Neural progenitor cell (in vitro differentiated cells): ENCODE results near the gene ATP1A3. TPM values are rescaled to one million over a fixed set of nuclear protein-coding genes. Genes with fewer than 3 reads are reported as not detected.
A peak's percentile ranks its signal among the peaks of the same experiment; 100 is the strongest.
"Not testable (repeated sequence)": the region's sequence is repeated elsewhere in the genome, so short reads cannot be mapped to it uniquely, and the experiment has no call there.

Source experiments
- DNase-seq: peaks from one replicate; pipeline ENCODE4 v3.0.0-alpha.2; 2016; ENCODE audit warnings: low spot score
- H2AFZ ChIP-seq: fragments of 200-600 bp; sonication (generic); replicated peaks from 2 replicates; pipeline ENCODE4 v1.6.1; 2016; ENCODE audit warnings: antibody characterized with exemption
- H3F3A ChIP-seq: fragments of 200-600 bp; sonication (generic); 2 replicates; pipeline ENCODE4 v1.6.1; 2016; ENCODE audit warnings: antibody characterized with exemption, low read depth
- H3K27ac ChIP-seq: fragments of 200-600 bp; sonication (generic); 2 replicates; pipeline ENCODE4 v1.5.1; 2016; ENCODE audit warnings: mild to moderate bottlenecking
- H3K27me3 ChIP-seq: fragments of 200-600 bp; sonication (generic); 2 replicates; pipeline ENCODE4 v1.6.1; 2016; ENCODE audit warnings: mild to moderate bottlenecking, moderate library complexity
- H3K36me3 ChIP-seq: fragments of 200-600 bp; sonication (generic); 2 replicates; pipeline ENCODE4 v1.5.1; 2016
- H3K4me1 ChIP-seq: fragments of 200-600 bp; sonication (generic); 2 replicates; pipeline ENCODE4 v1.6.1; 2016; ENCODE audit warnings: mixed run types
- H3K4me2 ChIP-seq: fragments of 200-600 bp; sonication (generic); 2 replicates; pipeline ENCODE4 v1.6.1; 2016
- H3K4me3 ChIP-seq: fragments of 200-600 bp; sonication (generic); 2 replicates; pipeline ENCODE4 v1.5.1; 2016
- H3K79me2 ChIP-seq: fragments of 200-600 bp; sonication (generic); 2 replicates; pipeline ENCODE4 v1.6.1; 2016; ENCODE audit warnings: low read depth
- H3K9ac ChIP-seq: fragments of 200-600 bp; sonication (generic); 2 replicates; pipeline ENCODE4 v1.6.1; 2016
- H3K9me3 ChIP-seq: fragments of 200-600 bp; sonication (generic); 2 replicates; pipeline ENCODE4 v1.5.1; 2016; ENCODE audit warnings: low read depth
- H4K20me1 ChIP-seq: fragments of 200-600 bp; sonication (generic); 2 replicates; pipeline ENCODE4 v1.6.1; 2016; ENCODE audit warnings: low read depth
- H3K27ac Mint-ChIP-seq: 3 replicates; pipeline ENCODE4 v1.8.0; 2021; ENCODE audit warnings: mixed read lengths
- H3K27me3 Mint-ChIP-seq: 2 replicates; pipeline ENCODE4 v1.8.0; 2022; ENCODE audit warnings: low read depth, mild to moderate bottlenecking, inconsistent platforms, moderate library complexity, mixed read lengths; ENCODE audit not compliant: insufficient read depth
- H3K36me3 Mint-ChIP-seq: 3 replicates; pipeline ENCODE4 v1.8.0; 2021; ENCODE audit warnings: mixed read lengths
- H3K4me1 Mint-ChIP-seq: 3 replicates; pipeline ENCODE4 v1.8.0; 2021; ENCODE audit warnings: mixed read lengths
- H3K4me3 Mint-ChIP-seq: 3 replicates; pipeline ENCODE4 v1.8.0; 2021; ENCODE audit warnings: mild to moderate bottlenecking, moderate library complexity, mixed read lengths
- H3K9me3 Mint-ChIP-seq: 3 replicates; pipeline ENCODE4 v1.8.0; 2020; ENCODE audit warnings: mixed read lengths
- EZH2 ChIP-seq: fragments of 200-600 bp; sonication (generic); IDR thresholded peaks from 2 replicates; pipeline ENCODE4 v1.6.1; 2017; ENCODE audit warnings: antibody characterized with exemption, mild to moderate bottlenecking, moderate library complexity
- EZH2phosphoT487 ChIP-seq: fragments of 200-600 bp; sonication (generic); IDR thresholded peaks from 2 replicates; pipeline ENCODE4 v1.6.1; 2017; ENCODE audit warnings: antibody characterized with exemption
- total RNA-seq: library from RNA; depleted of rRNA; stranded (reverse); fragments of >200 nt; gene quantifications from 2 replicates; pipeline ENCODE4 v1.2.3, GENCODE V29; 2015; ENCODE audit warnings: low replicate concordance
- TF ChIP-seq, protein P1 (sequence below): fragments of 200-600 bp; sonication (generic); IDR thresholded peaks from 2 replicates; pipeline ENCODE4 v1.5.1; 2017; ENCODE audit warnings: antibody characterized with exemption, mild to moderate bottlenecking

ATP1A3 gene
- total RNA-seq, 1 donor from 2014 or later, result not detected

DNA sequence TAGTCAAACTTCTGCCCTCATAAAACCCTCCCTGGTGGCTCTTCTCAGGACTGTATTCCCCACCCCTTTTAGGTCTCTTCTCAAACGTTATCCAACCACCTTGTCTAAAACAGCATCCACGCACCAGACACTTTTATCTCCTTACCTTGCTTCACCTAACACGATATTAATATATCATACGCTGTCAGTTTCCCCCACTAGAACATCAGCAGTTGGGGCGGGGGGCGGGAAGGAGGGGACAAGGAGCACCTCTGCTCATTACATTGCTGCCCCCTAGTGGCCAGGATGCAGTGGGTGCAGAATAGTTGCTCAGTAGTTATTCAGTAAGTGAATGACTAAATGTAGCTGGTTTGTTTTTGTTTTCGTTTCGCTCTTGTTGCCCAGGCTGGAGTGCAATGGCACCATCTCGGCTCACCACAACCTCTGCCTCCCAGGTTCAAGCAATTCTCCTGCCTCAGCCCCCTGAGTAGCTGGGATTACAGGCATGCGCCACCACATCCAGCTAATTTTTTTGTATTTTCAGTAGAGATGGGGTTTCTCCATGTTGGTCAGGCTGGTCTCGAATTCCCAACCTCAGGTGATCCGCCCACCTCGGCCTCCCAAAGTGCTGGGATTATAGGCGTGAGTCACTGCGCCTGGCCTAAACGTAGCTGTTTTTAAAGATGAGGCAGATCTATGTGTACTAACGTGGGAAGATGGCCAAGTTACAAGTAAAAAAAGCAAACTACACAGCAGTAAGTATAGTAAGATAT is 40.8 kb upstream of the ATP1A3 start:
- H3K79me2 ChIP-seq, H3K27ac ChIP-seq, H3K4me3 Mint-ChIP-seq, H3K27ac Mint-ChIP-seq, H3K9me3 Mint-ChIP-seq, H3F3A ChIP-seq, H3K27me3 ChIP-seq, H3K36me3 ChIP-seq, H3K9me3 ChIP-seq, H3K4me3 ChIP-seq, H4K20me1 ChIP-seq, H3K4me1 ChIP-seq, H3K36me3 Mint-ChIP-seq, H2AFZ ChIP-seq, H3K4me2 ChIP-seq, H3K9ac ChIP-seq: not testable (repeated sequence)
- DNase-seq, result peak; percentile 81
- TF ChIP-seq, protein P1, sequence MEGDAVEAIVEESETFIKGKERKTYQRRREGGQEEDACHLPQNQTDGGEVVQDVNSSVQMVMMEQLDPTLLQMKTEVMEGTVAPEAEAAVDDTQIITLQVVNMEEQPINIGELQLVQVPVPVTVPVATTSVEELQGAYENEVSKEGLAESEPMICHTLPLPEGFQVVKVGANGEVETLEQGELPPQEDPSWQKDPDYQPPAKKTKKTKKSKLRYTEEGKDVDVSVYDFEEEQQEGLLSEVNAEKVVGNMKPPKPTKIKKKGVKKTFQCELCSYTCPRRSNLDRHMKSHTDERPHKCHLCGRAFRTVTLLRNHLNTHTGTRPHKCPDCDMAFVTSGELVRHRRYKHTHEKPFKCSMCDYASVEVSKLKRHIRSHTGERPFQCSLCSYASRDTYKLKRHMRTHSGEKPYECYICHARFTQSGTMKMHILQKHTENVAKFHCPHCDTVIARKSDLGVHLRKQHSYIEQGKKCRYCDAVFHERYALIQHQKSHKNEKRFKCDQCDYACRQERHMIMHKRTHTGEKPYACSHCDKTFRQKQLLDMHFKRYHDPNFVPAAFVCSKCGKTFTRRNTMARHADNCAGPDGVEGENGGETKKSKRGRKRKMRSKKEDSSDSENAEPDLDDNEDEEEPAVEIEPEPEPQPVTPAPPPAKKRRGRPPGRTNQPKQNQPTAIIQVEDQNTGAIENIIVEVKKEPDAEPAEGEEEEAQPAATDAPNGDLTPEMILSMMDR, result peak; percentile 94
- H3K4me1 Mint-ChIP-seq, result peaks cover 42% of the 10 kb centered on the region
- peaks cover 13% of the 10 kb centered on the region for H3K27me3 Mint-ChIP-seq

DNA sequence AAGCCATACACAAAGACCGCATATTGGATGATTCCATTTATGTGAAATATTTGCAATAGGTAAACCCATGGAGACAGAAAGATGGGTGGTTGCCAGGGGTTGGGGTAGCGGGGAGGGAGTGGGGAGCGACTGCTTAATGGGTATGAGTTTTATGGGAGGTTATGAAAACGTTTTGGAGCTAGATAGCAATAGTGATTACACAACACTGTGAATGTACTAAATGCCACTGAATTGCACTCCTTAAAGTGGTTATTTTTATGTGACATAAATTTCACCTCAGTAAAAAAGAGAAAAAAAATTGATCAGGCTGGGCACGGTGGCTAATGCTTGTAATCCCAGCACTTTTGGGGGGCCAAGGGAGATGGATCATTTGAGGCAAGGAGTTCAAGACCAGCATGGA is 39.4 kb upstream of the ATP1A3 start:
- Histone ChIP-seq H3K4me1 (no peaks in the 10 kb centered on the region), H4K20me1 (no peaks in the 10 kb centered on the region), H2AFZ (no peak overlapping the region), H3K27ac (no peak overlapping the region), H3K36me3 (no peaks in the 10 kb centered on the region), H3K9me3 (no peaks in the 10 kb centered on the region), H3K4me3 (no peak overlapping the region), H3K79me2 (no peaks in the 10 kb centered on the region), H3F3A (peaks cover 5% of the 10 kb centered on the region), H3K4me2 (no peak overlapping the region), H3K9ac (no peak overlapping the region), H3K27me3 (no peaks in the 10 kb centered on the region)
- TF ChIP-seq, protein P1, result no peak
- no peak for TF ChIP-seq EZH2phosphoT487
- TF ChIP-seq EZH2, result no peak
- Mint-ChIP-seq H3K27me3 (peaks cover 10% of the 10 kb centered on the region), H3K27ac (peak overlapping the region; percentile 29), H3K9me3 (no peaks in the 10 kb centered on the region), H3K36me3 (peaks cover 2% of the 10 kb centered on the region), H3K4me3 (no peak overlapping the region), H3K4me1 (peaks cover 41% of the 10 kb centered on the region)
- DNase-seq, result no peak

DNA sequence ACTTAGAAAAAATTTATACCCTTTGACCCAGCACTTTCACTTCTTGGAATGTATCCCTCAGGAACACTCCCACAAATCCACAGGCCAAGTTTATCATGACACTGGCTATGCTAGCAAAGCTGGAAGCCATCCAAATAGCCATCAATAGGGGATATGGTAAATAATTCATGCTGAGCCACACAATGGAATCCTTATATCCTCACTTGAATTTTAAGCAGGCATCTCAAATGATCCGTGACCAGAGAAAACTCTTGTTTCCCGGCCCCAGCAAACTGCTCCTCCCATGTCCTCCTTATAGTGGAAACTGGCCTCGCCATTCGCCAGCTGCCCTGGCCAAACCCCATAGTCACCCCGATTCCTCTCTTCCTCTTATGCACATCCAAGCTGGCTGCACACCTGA is 38.4 kb upstream of the ATP1A3 start:
- Histone ChIP-seq H3K79me2 (no peaks in the 10 kb centered on the region), H3K9ac (no peak overlapping the region), H3K4me2 (no peak overlapping the region), H3K27me3 (no peaks in the 10 kb centered on the region), H3K36me3 (no peaks in the 10 kb centered on the region), H3K9me3 (no peaks in the 10 kb centered on the region), H3K4me3 (no peak overlapping the region), H3K4me1 (no peaks in the 10 kb centered on the region), H4K20me1 (peaks cover 7% of the 10 kb centered on the region), H2AFZ (no peak overlapping the region), H3K27ac (no peak overlapping the region), H3F3A (peaks cover 5% of the 10 kb centered on the region)
- Mint-ChIP-seq H3K9me3 (no peaks in the 10 kb centered on the region), H3K4me1 (peaks cover 41% of the 10 kb centered on the region), H3K36me3 (no peaks in the 10 kb centered on the region), H3K27ac (peak overlapping the region; percentile 46), H3K27me3 (peaks cover 10% of the 10 kb centered on the region), H3K4me3 (no peak overlapping the region)
- DNase-seq, result no peak
- TF ChIP-seq, protein P1, result no peak
- TF ChIP-seq EZH2 (no peak), EZH2phosphoT487 (no peak)
